ENCODE data around the gene LRRC1. TPM values are rescaled to one million over a fixed set of nuclear protein-coding genes. Genes with fewer than 3 reads are reported as not detected.

Gene LRRC1
- total RNA-seq, 1 donor from 2014 or later, result 9.3 TPM

DNA sequence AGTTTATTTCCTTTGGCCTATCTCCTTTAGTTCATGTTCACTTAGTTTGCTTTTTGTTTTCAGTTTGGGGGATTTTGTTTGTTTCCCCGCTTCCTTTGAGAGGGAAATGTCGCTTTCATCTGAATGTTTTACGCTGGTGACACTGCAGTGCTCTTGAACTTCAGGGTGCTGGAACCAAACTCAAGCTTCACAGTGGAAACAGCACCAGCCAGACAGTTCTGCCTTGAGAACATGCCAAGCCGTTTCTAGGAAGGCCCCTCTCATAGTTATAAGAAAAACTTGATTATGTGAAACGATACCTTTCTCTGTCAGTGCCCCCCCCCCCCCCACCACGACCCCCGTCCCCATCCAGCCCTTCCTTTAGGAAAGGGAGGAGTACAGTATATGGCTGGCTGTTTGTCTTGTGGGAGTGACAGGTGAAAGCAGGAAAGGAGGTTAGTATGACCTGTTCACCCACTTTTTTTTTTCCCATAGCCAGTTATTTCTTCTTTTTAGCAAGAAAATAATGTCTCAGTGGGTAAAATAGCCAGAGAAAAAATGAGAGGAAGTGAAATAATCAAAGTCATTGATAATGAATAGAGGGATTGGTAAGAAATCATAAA, 130.1 kb downstream of the LRRC1 start:
- no peak overlapping the region for H3K4me3 ChIP-seq (ENCODE audit: low read depth, low read length)
- DNase-seq (ENCODE audit: low read depth), result no peak
- TF ChIP-seq, protein P1, sequence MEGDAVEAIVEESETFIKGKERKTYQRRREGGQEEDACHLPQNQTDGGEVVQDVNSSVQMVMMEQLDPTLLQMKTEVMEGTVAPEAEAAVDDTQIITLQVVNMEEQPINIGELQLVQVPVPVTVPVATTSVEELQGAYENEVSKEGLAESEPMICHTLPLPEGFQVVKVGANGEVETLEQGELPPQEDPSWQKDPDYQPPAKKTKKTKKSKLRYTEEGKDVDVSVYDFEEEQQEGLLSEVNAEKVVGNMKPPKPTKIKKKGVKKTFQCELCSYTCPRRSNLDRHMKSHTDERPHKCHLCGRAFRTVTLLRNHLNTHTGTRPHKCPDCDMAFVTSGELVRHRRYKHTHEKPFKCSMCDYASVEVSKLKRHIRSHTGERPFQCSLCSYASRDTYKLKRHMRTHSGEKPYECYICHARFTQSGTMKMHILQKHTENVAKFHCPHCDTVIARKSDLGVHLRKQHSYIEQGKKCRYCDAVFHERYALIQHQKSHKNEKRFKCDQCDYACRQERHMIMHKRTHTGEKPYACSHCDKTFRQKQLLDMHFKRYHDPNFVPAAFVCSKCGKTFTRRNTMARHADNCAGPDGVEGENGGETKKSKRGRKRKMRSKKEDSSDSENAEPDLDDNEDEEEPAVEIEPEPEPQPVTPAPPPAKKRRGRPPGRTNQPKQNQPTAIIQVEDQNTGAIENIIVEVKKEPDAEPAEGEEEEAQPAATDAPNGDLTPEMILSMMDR (conservative IDR thresholded peaks at IDR 0.05; ENCODE audit: low read depth, low read length), result no peak

DNA sequence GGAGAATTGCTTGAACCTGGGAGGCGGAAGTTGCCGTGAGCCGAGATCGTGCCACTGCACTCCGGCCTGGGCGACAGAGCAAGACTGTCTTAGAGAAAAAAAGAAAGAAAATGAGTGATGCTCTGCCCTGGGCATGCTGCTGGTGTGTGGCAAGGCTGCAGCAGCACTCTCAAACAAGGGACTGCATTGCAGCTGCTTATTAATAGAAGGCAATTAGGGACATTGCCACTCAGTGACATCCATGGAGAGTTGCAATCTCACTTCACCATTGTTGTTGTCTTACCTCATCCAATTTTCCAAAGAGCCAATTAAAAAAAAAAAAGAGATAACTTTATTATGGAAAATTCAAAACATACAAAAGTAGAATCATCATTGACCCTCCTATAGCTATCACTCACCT, 131.1 kb downstream of the LRRC1 start:
- H3K4me3 ChIP-seq (ENCODE audit: low read depth, low read length), result no peak overlapping the region
- TF ChIP-seq, protein P1 (conservative IDR thresholded peaks at IDR 0.05; ENCODE audit: low read depth, low read length), result no peak
- no peak for DNase-seq (ENCODE audit: low read depth)

DNA sequence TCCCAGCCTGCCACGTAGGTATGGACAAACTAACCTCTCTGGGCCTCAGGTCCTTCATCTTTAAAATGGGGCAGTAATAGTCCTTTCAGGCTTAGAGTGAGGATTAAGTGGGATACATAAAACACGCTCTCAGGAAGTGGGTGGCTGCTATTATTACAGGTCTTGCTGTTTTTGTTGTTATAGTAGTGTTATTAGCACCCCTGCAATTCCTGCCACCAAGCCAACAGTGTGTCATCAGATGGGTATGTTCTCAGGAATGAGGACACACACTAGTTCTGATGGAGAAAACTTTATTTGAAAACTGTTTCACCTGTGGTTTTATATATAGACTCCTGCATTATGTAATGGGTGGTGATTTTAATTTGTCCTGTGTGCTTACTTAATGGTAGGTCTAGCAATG, 131.7 kb downstream of the LRRC1 start:
- no peak for DNase-seq (ENCODE audit: low read depth)
- TF ChIP-seq, protein P1 (conservative IDR thresholded peaks at IDR 0.05; ENCODE audit: low read depth, low read length), result no peak
- H3K4me3 ChIP-seq (ENCODE audit: low read depth, low read length), result no peak overlapping the region

DNA sequence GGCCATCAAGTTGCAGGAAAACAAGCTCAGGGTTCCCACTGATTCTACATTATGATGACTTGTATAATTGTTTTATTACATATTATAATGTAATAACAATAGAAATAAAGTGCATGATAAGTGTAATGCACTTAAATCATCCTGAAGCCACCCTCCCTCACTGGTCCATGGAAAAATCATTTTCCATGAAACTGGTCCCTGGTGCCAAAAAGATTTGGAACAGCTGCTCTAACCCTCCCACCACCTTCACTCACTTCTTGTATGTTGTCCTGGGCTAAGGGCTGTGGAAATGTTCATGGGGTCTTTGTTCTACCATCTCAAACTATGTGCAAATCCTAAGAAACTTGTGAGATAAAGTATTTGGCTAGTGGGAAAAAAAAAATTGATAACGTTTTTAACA, 133.8 kb downstream of the LRRC1 start:
- H3K4me3 ChIP-seq (ENCODE audit: low read depth, low read length), result no peak overlapping the region
- no peak for DNase-seq (ENCODE audit: low read depth)
- TF ChIP-seq, protein P1 (conservative IDR thresholded peaks at IDR 0.05; ENCODE audit: low read depth, low read length), result no peak

GRCh38 chr6:53929041-53929820, 134.4 kb downstream of the LRRC1 start:
- no peak overlapping the region for H3K4me3 ChIP-seq (ENCODE audit: low read depth, low read length)
- no peak for DNase-seq (ENCODE audit: low read depth)
- TF ChIP-seq, protein P1 (conservative IDR thresholded peaks at IDR 0.05; ENCODE audit: low read depth, low read length), result no peak

- DNase-seq (ENCODE audit: low read depth), result no peak
- TF ChIP-seq, protein P1 (conservative IDR thresholded peaks at IDR 0.05; ENCODE audit: low read depth, low read length), result no peak
Observed at GRCh38 chr6:53929821-53930120, 135.0 kb downstream of the LRRC1 start.

DNA sequence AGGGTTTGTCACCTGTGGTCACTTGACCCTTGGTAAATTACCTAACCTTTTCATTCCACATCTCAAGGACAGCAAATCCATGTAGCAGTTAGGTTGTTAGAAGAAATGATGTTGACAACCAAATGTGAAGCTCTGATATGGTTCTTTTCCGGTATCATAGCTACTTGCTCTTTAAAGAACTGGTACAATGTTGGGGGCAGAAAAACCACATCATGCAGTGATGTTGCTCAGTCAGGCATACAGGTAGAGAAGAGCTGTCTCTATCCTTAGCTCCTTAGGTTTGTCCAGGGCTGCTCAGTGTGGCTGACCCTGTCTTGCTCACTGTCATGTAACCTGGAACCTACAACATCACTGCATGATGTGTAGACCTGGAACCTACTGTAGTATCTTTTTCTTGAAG, 135.5 kb downstream of the LRRC1 start:
- no peak overlapping the region for H3K4me3 ChIP-seq (ENCODE audit: low read depth, low read length)
- no peak for DNase-seq (ENCODE audit: low read depth)
- TF ChIP-seq, protein P1 (conservative IDR thresholded peaks at IDR 0.05; ENCODE audit: low read depth, low read length), result no peak

More at GRCh38 chr6:53929821-53930120, 135.0 kb downstream of the LRRC1 start:
- H3K4me3 ChIP-seq (ENCODE audit: low read depth, low read length), result no peak overlapping the region
